ENCODE measurements around the gene ATP5PO.
"Not testable (repeated sequence)": the region's sequence is repeated elsewhere in the genome, so short reads cannot be mapped to it uniquely, and the experiment has no call there.

ATP5PO gene

GRCh38 chr21:33940164-33940880 lies 24.7 kb upstream of the ATP5PO start:
- peak; percentile 68 to 74 for DNase-seq

GRCh38 chr21:33939226-33939625 lies 23.6 kb upstream of the ATP5PO start:
- no peak for DNase-seq

GRCh38 chr21:33938381-33938780 lies 22.8 kb upstream of the ATP5PO start:
- no peak for DNase-seq

- DNase-seq: peak in 1 of 2 experiments; percentile 22
These were observed 22.3 kb upstream of the ATP5PO start for GRCh38 chr21:33937931-33938339.

- no peak for DNase-seq
These were observed 21.5 kb upstream of the ATP5PO start for GRCh38 chr21:33937146-33937545.

GRCh38 chr21:33936301-33937038 lies 20.9 kb upstream of the ATP5PO start:
- DNase-seq: no peak

GRCh38 chr21:33932731-33933130 lies 17.1 kb upstream of the ATP5PO start:
- DNase-seq: no peak

GRCh38 chr21:33931799-33932390 lies 16.3 kb upstream of the ATP5PO start:
- DNase-seq: peak in 1 of 2 experiments; percentile 37

GRCh38 chr21:33931052-33931798 lies 15.6 kb upstream of the ATP5PO start:
- peak; percentile 31 to 33 for DNase-seq

GRCh38 chr21:33926248-33926647 lies 10.6 kb upstream of the ATP5PO start:
- DNase-seq: not testable (repeated sequence)

- DNase-seq: no peak
These were observed 9.1 kb upstream of the ATP5PO start for GRCh38 chr21:33924766-33925100.

GRCh38 chr21:33924079-33924765 lies 8.6 kb upstream of the ATP5PO start:
- peak; percentile 77 to 89 for DNase-seq

GRCh38 chr21:33917421-33917820 lies 1.8 kb upstream of the ATP5PO start:
- DNase-seq: no peak

- DNase-seq: no peak
These were observed 580 bp upstream of the ATP5PO start for GRCh38 chr21:33916200-33916567.

GRCh38 chr21:33914188-33914587 lies 1.4 kb downstream of the ATP5PO start:
- no peak for DNase-seq

GRCh38 chr21:33909756-33910155 lies 5.8 kb downstream of the ATP5PO start:
- DNase-seq: no peak

GRCh38 chr21:33908760-33909159 lies 6.8 kb downstream of the ATP5PO start:
- no peak for DNase-seq

GRCh38 chr21:33904041-33904440 lies 11.6 kb downstream of the ATP5PO start:
- DNase-seq: no peak

- DNase-seq: no peak
These were observed 13.3 kb downstream of the ATP5PO start for GRCh38 chr21:33902349-33902748.

GRCh38 chr21:33901412-33902288 lies 14.0 kb downstream of the ATP5PO start:
- DNase-seq: peak; percentile 44 to 55

- no peak for DNase-seq
These were observed 16.4 kb downstream of the ATP5PO start for GRCh38 chr21:33899199-33899598.

GRCh38 chr21:33898586-33898985 lies 17.0 kb downstream of the ATP5PO start:
- DNase-seq: no peak
